GM23338 (cell line): Measurements from ENCODE around the gene COL8A2. TPM values are rescaled to one million over a fixed set of nuclear protein-coding genes. Genes with fewer than 3 reads are reported as not detected.

Source experiments
- ATAC-seq: fragments of 200-7000 bp; cut with Tn5 transposase; 3 replicates; pipeline ENCODE4 v1.9.1; 2020
- DNase-seq: peaks from one replicate; pipeline ENCODE4 v3.0.0-alpha.2; 2015; ENCODE audit warnings: low spot score
- H2AFZ ChIP-seq: fragments of 200-600 bp; sonication (generic); 2 replicates; pipeline ENCODE4 v1.8.0; 2016; ENCODE audit warnings: antibody characterized with exemption, mild to moderate bottlenecking, moderate library complexity
- H3F3A ChIP-seq: fragments of 200-600 bp; sonication (generic); replicated peaks from 2 replicates; pipeline ENCODE4 v1.8.0; 2017; ENCODE audit warnings: antibody characterized with exemption, mixed run types, low read depth
- H3K27ac ChIP-seq: fragments of 200-600 bp; sonication (generic); 2 replicates; pipeline ENCODE4 v1.6.1; 2016; ENCODE audit warnings: low read depth
- H3K27me3 ChIP-seq: fragments of 200-600 bp; sonication (generic); 2 replicates; pipeline ENCODE4 v1.8.0; 2016; ENCODE audit warnings: mild to moderate bottlenecking, mixed run types, moderate library complexity; ENCODE audit not compliant: insufficient read depth
- H3K36me3 ChIP-seq: fragments of 200-600 bp; sonication (generic); 2 replicates; pipeline ENCODE4 v1.8.0; 2016; ENCODE audit warnings: mild to moderate bottlenecking; ENCODE audit not compliant: insufficient read depth
- H3K4me1 ChIP-seq: fragments of 200-600 bp; sonication (generic); 2 replicates; pipeline ENCODE4 v1.8.0; 2016; ENCODE audit warnings: mild to moderate bottlenecking, moderate library complexity; ENCODE audit not compliant: insufficient read depth
- H3K4me2 ChIP-seq: fragments of 200-600 bp; sonication (generic); 2 replicates; pipeline ENCODE4 v1.7.1; 2017; ENCODE audit warnings: mixed run types
- H3K4me3 ChIP-seq: fragments of 200-600 bp; sonication (generic); 2 replicates; pipeline ENCODE4 v1.6.1; 2016; ENCODE audit warnings: mixed run types
- H3K79me2 ChIP-seq: fragments of 200-600 bp; sonication (generic); replicated peaks from 2 replicates; pipeline ENCODE4 v1.8.0; 2017; ENCODE audit warnings: mild to moderate bottlenecking; ENCODE audit not compliant: insufficient read depth
- H3K9me2 ChIP-seq: fragments of 200-600 bp; sonication (generic); 2 replicates; pipeline ENCODE4 v1.8.0; 2017; ENCODE audit not compliant: insufficient read depth
- H4K20me1 ChIP-seq: fragments of 200-600 bp; sonication (generic); replicated peaks from 2 replicates; pipeline ENCODE4 v1.8.0; 2017; ENCODE audit warnings: mild to moderate bottlenecking; ENCODE audit not compliant: insufficient read depth
- H3K27ac Mint-ChIP-seq: 2 replicates; pipeline ENCODE4 v1.8.0; 2020; ENCODE audit warnings: inconsistent platforms, mild to moderate bottlenecking, moderate library complexity, mixed read lengths
- H3K27me3 Mint-ChIP-seq: 3 replicates; pipeline ENCODE4 v1.8.0; 2022; ENCODE audit warnings: low read depth, mild to moderate bottlenecking, moderate library complexity, mixed read lengths, inconsistent platforms; ENCODE audit not compliant: insufficient read depth, poor library complexity
- H3K36me3 Mint-ChIP-seq: 3 replicates; pipeline ENCODE4 v1.8.0; 2021; ENCODE audit warnings: low read depth, mild to moderate bottlenecking, inconsistent platforms, moderate library complexity, mixed read lengths
- H3K4me1 Mint-ChIP-seq: 3 replicates; pipeline ENCODE4 v1.8.0; 2020; ENCODE audit warnings: mild to moderate bottlenecking, inconsistent platforms, mixed read lengths
- H3K4me3 Mint-ChIP-seq: 3 replicates; pipeline ENCODE4 v1.8.0; 2021; ENCODE audit warnings: moderate library complexity, mild to moderate bottlenecking, inconsistent platforms, mixed read lengths
- H3K9me3 Mint-ChIP-seq: 3 replicates; pipeline ENCODE4 v1.8.0; 2020; ENCODE audit warnings: moderate library complexity, mild to moderate bottlenecking, inconsistent platforms, mixed read lengths
- CREB1 ChIP-seq: fragments of 250-450 bp; sonication (Bioruptor Pico); IDR thresholded peaks from 2 replicates; pipeline ENCODE4 v1.5.0; 2020; ENCODE audit warnings: low read depth, mild to moderate bottlenecking, moderate library complexity
- EZH2 ChIP-seq: fragments of 200-600 bp; sonication (generic); IDR thresholded peaks from one replicate; pipeline ENCODE4 v1.8.0; 2017; ENCODE audit warnings: antibody characterized with exemption, mild to moderate bottlenecking, low read depth; ENCODE audit not compliant: unreplicated experiment
- EZH2phosphoT487 ChIP-seq: fragments of 200-600 bp; sonication (generic); IDR thresholded peaks from one replicate; pipeline ENCODE4 v1.8.1; 2018; ENCODE audit warnings: antibody characterized with exemption; ENCODE audit not compliant: unreplicated experiment
- JUNB ChIP-seq: IDR thresholded peaks from one replicate; pipeline ENCODE4 v1.6.1; 2016; ENCODE audit warnings: antibody characterized with exemption; ENCODE audit not compliant: unreplicated experiment
- NANOG ChIP-seq: IDR thresholded peaks from 2 replicates; pipeline ENCODE4 v1.6.1; 2016; ENCODE audit warnings: antibody characterized with exemption, borderline replicate concordance
- POLR2AphosphoS5 ChIP-seq: IDR thresholded peaks from 2 replicates; pipeline ENCODE4 v1.6.1; 2016; ENCODE audit warnings: antibody characterized with exemption, low read depth
- STAT1 ChIP-seq: IDR thresholded peaks from one replicate; pipeline ENCODE4 v1.6.1; 2016; ENCODE audit warnings: antibody characterized with exemption; ENCODE audit not compliant: unreplicated experiment
- ZNF114 ChIP-seq: fragments of 250-450 bp; sonication (Bioruptor Pico); IDR thresholded peaks from 2 replicates; pipeline ENCODE4 v1.5.0; 2020; ENCODE audit warnings: mild to moderate bottlenecking, moderate library complexity
- ZNF331 ChIP-seq: fragments of 250-450 bp; sonication (Bioruptor Pico); IDR thresholded peaks from 2 replicates; pipeline ENCODE4 v1.5.0; 2020; ENCODE audit warnings: low read depth, mild to moderate bottlenecking, moderate library complexity
- polyA plus RNA-seq: library from polyadenylated mRNA; unstranded; fragments of >200 nt; fragmentation: Nextera tagmentation; extraction: Ambion mirVana; gene quantifications from 2 replicates; pipeline ENCODE4 v1.2.1, GENCODE V29; 2016
- total RNA-seq: library from RNA; depleted of rRNA; stranded (reverse); fragments of >200 nt; shearing (Covaris generic); gene quantifications from 2 replicates; pipeline ENCODE4 v1.2.3, GENCODE V29; 2014
- TF ChIP-seq, protein P1 (sequence below): IDR thresholded peaks from 2 replicates; pipeline ENCODE4 v1.6.1; 2016; ENCODE audit warnings: antibody characterized with exemption
- TF ChIP-seq, protein P2 (sequence below): IDR thresholded peaks from one replicate; pipeline ENCODE4 v1.6.1; 2018; ENCODE audit warnings: antibody characterized with exemption; ENCODE audit not compliant: unreplicated experiment
- TF ChIP-seq, protein P3 (sequence below), 2 experiments: fragments of 200-600 bp in 1 of 2; sonication (generic) in 1 of 2; conservative IDR thresholded peaks; 2 replicates each; pipeline versions ENCODE4 v1.5.1 to v1.6.1; 2016 to 2017; ENCODE audit warnings: antibody characterized with exemption in 2 of 2, low read depth in 2 of 2, mild to moderate bottlenecking in 2 of 2, moderate library complexity in 1 of 2
- TF ChIP-seq, protein P4 (sequence below): fragments of 250-450 bp; sonication (Bioruptor Pico); IDR thresholded peaks from 2 replicates; pipeline ENCODE4 v1.5.0; 2020; ENCODE audit warnings: mild to moderate bottlenecking, moderate library complexity

Gene COL8A2
- total and polyA plus RNA-seq, 2 experiments from 2014 or later = 0.95 to 4.9 TPM

DNA sequence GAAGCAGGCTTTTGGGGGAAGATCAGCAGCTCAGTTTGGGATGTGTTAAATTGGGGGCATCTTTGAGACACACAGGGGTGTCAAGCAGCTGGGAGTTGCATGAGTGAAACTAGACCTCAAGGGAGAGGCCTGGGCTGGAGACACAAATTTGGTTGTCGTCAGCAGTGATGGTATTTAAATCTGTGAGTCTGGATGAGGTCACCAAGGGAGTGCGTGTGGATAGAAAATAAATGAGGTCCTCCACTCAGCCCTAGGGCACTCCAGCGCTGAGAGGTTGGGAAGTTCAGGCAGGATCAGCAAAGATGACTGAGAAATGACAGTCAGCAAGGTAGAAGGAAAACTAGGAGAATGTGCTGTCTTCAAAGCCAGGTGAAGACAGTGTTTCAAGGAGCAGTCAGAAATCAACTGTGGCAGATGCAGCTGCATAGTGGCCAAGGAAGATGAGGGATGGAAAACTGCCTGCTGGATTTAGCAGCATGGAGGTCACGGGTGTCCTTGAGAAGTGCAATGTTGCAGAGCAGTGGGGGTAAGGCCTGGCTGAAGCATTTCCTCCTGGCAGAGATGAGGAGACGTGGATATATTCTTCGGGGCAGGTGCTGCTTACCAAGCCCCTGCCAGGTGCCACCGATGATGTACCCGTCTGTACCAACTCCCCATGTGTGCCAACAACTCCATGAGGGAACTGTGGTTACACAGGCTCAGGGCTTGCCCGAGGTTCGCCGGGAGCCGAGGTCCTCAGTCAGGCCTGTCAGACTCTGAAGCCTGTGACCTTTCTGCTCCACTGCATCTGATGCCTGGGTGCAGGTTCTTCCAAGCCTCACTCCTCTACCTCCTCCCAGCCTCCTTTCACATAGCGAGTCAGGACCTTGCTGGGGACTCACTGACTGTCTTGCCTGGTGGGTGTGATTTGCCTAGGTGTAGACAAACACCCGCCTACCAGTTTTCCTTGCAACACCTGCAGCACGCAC is 42.2 kb upstream of the COL8A2 start:
- no peaks in the 10 kb centered on the region for H3K27me3 Mint-ChIP-seq
- no peaks in the 10 kb centered on the region for H3F3A ChIP-seq
- no peaks in the 10 kb centered on the region for H3K9me3 Mint-ChIP-seq
- H2AFZ ChIP-seq = no peak overlapping the region
- H3K9me2 ChIP-seq = no peaks in the 10 kb centered on the region
- DNase-seq (no peak), ATAC-seq (no peak)
- no peak overlapping the region for H3K27ac Mint-ChIP-seq
- no peak overlapping the region for H3K27ac ChIP-seq
- peaks cover 14% of the 10 kb centered on the region for H3K36me3 Mint-ChIP-seq
- peaks cover 13% of the 10 kb centered on the region for H4K20me1 ChIP-seq
- H3K4me3 Mint-ChIP-seq = no peak overlapping the region
- H3K4me2 ChIP-seq = no peak overlapping the region
- peaks cover 12% of the 10 kb centered on the region for H3K79me2 ChIP-seq
- no peaks in the 10 kb centered on the region for H3K36me3 ChIP-seq
- no peaks in the 10 kb centered on the region for H3K27me3 ChIP-seq
- TF ChIP-seq STAT1 (no peak), EZH2 (no peak), ZNF114 (no peak), POLR2AphosphoS5 (no peak), ZNF331 (CRISPR knock-in tag) (no peak), CREB1 (CRISPR knock-in tag) (no peak), JUNB (no peak), EZH2phosphoT487 (no peak), NANOG (no peak)
- TF ChIP-seq, protein P1, sequence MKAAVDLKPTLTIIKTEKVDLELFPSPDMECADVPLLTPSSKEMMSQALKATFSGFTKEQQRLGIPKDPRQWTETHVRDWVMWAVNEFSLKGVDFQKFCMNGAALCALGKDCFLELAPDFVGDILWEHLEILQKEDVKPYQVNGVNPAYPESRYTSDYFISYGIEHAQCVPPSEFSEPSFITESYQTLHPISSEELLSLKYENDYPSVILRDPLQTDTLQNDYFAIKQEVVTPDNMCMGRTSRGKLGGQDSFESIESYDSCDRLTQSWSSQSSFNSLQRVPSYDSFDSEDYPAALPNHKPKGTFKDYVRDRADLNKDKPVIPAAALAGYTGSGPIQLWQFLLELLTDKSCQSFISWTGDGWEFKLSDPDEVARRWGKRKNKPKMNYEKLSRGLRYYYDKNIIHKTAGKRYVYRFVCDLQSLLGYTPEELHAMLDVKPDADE = no peak
- TF ChIP-seq, protein P2, sequence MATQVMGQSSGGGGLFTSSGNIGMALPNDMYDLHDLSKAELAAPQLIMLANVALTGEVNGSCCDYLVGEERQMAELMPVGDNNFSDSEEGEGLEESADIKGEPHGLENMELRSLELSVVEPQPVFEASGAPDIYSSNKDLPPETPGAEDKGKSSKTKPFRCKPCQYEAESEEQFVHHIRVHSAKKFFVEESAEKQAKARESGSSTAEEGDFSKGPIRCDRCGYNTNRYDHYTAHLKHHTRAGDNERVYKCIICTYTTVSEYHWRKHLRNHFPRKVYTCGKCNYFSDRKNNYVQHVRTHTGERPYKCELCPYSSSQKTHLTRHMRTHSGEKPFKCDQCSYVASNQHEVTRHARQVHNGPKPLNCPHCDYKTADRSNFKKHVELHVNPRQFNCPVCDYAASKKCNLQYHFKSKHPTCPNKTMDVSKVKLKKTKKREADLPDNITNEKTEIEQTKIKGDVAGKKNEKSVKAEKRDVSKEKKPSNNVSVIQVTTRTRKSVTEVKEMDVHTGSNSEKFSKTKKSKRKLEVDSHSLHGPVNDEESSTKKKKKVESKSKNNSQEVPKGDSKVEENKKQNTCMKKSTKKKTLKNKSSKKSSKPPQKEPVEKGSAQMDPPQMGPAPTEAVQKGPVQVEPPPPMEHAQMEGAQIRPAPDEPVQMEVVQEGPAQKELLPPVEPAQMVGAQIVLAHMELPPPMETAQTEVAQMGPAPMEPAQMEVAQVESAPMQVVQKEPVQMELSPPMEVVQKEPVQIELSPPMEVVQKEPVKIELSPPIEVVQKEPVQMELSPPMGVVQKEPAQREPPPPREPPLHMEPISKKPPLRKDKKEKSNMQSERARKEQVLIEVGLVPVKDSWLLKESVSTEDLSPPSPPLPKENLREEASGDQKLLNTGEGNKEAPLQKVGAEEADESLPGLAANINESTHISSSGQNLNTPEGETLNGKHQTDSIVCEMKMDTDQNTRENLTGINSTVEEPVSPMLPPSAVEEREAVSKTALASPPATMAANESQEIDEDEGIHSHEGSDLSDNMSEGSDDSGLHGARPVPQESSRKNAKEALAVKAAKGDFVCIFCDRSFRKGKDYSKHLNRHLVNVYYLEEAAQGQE = no peak
- TF ChIP-seq, protein P3, sequence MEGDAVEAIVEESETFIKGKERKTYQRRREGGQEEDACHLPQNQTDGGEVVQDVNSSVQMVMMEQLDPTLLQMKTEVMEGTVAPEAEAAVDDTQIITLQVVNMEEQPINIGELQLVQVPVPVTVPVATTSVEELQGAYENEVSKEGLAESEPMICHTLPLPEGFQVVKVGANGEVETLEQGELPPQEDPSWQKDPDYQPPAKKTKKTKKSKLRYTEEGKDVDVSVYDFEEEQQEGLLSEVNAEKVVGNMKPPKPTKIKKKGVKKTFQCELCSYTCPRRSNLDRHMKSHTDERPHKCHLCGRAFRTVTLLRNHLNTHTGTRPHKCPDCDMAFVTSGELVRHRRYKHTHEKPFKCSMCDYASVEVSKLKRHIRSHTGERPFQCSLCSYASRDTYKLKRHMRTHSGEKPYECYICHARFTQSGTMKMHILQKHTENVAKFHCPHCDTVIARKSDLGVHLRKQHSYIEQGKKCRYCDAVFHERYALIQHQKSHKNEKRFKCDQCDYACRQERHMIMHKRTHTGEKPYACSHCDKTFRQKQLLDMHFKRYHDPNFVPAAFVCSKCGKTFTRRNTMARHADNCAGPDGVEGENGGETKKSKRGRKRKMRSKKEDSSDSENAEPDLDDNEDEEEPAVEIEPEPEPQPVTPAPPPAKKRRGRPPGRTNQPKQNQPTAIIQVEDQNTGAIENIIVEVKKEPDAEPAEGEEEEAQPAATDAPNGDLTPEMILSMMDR (conservative IDR thresholded peaks at IDR 0.05; ENCODE audit: low read depth in 2 of 2) = no peak
- TF ChIP-seq, protein P4, sequence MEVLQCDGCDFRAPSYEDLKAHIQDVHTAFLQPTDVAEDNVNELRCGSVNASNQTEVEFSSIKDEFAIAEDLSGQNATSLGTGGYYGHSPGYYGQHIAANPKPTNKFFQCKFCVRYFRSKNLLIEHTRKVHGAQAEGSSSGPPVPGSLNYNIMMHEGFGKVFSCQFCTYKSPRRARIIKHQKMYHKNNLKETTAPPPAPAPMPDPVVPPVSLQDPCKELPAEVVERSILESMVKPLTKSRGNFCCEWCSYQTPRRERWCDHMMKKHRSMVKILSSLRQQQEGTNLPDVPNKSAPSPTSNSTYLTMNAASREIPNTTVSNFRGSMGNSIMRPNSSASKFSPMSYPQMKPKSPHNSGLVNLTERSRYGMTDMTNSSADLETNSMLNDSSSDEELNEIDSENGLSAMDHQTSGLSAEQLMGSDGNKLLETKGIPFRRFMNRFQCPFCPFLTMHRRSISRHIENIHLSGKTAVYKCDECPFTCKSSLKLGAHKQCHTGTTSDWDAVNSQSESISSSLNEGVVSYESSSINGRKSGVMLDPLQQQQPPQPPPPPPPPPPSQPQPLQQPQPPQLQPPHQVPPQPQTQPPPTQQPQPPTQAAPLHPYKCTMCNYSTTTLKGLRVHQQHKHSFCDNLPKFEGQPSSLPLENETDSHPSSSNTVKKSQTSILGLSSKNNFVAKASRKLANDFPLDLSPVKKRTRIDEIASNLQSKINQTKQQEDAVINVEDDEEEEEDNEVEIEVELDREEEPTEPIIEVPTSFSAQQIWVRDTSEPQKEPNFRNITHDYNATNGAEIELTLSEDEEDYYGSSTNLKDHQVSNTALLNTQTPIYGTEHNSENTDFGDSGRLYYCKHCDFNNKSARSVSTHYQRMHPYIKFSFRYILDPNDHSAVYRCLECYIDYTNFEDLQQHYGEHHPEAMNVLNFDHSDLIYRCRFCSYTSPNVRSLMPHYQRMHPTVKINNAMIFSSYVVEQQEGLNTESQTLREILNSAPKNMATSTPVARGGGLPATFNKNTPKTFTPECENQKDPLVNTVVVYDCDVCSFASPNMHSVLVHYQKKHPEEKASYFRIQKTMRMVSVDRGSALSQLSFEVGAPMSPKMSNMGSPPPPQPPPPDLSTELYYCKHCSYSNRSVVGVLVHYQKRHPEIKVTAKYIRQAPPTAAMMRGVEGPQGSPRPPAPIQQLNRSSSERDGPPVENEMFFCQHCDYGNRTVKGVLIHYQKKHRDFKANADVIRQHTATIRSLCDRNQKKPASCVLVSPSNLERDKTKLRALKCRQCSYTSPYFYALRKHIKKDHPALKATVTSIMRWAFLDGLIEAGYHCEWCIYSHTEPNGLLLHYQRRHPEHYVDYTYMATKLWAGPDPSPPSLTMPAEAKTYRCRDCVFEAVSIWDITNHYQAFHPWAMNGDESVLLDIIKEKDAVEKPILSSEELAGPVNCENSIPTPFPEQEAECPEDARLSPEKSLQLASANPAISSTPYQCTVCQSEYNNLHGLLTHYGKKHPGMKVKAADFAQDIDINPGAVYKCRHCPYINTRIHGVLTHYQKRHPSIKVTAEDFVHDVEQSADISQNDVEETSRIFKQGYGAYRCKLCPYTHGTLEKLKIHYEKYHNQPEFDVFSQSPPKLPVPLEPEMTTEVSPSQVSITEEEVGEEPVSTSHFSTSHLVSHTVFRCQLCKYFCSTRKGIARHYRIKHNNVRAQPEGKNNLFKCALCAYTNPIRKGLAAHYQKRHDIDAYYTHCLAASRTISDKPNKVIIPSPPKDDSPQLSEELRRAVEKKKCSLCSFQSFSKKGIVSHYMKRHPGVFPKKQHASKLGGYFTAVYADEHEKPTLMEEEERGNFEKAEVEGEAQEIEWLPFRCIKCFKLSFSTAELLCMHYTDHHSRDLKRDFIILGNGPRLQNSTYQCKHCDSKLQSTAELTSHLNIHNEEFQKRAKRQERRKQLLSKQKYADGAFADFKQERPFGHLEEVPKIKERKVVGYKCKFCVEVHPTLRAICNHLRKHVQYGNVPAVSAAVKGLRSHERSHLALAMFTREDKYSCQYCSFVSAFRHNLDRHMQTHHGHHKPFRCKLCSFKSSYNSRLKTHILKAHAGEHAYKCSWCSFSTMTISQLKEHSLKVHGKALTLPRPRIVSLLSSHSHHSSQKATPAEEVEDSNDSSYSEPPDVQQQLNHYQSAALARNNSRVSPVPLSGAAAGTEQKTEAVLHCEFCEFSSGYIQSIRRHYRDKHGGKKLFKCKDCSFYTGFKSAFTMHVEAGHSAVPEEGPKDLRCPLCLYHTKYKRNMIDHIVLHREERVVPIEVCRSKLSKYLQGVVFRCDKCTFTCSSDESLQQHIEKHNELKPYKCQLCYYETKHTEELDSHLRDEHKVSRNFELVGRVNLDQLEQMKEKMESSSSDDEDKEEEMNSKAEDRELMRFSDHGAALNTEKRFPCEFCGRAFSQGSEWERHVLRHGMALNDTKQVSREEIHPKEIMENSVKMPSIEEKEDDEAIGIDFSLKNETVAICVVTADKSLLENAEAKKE (CRISPR knock-in tag) = no peak
- no peak overlapping the region for H3K4me3 ChIP-seq
- H3K4me1 ChIP-seq = no peaks in the 10 kb centered on the region
- H3K4me1 Mint-ChIP-seq = peaks cover 3% of the 10 kb centered on the region; the same call in 2 of the 3 replicates
